OCI-LY7 (cell line): ENCODE results near the gene TTR.

Experiments used
- CTCF ChIP-seq: fragments of 200-600 bp; sonication (generic); conservative IDR thresholded peaks from 2 replicates; pipeline ENCODE4 v1.5.1; 2014; ENCODE audit warnings: mild to moderate bottlenecking, antibody characterized with exemption, low read length, moderate library complexity, mixed read lengths
- EZH2phosphoT487 ChIP-seq: fragments of 200-600 bp; sonication (generic); IDR thresholded peaks from 2 replicates; pipeline ENCODE4 v1.6.1; 2018; ENCODE audit warnings: low read depth, borderline replicate concordance, mild to moderate bottlenecking, mixed run types, antibody characterized with exemption, low read length, moderate library complexity, mixed read lengths

GRCh38 chr18:31592506-31593157, 955 bp downstream of the TTR start:
- no peak for TF ChIP-seq CTCF
- TF ChIP-seq EZH2phosphoT487, result no peak
